ENCODE results near the gene MAST4.

DNA sequence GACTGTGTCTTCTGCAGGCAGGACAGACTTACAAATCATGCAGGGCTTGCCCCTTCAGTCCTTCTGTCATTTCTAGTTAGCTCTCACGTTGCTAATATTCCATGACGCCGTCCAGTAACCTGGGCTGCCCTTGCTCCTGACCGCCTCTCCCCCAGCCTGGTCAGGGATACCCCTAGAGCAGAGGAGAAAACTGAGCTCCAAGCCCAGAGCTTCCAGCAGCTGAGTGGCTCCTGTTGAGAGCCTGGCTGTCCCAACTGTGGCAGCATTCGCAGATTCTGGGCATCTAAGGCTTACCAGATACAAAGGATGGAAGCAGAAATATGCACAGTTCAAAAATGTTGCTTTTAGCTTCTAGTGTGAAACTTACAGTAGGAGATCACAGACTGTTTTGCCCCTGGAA is 415.2 kb downstream of the MAST4 start:
- TF ChIP-seq, protein P1, sequence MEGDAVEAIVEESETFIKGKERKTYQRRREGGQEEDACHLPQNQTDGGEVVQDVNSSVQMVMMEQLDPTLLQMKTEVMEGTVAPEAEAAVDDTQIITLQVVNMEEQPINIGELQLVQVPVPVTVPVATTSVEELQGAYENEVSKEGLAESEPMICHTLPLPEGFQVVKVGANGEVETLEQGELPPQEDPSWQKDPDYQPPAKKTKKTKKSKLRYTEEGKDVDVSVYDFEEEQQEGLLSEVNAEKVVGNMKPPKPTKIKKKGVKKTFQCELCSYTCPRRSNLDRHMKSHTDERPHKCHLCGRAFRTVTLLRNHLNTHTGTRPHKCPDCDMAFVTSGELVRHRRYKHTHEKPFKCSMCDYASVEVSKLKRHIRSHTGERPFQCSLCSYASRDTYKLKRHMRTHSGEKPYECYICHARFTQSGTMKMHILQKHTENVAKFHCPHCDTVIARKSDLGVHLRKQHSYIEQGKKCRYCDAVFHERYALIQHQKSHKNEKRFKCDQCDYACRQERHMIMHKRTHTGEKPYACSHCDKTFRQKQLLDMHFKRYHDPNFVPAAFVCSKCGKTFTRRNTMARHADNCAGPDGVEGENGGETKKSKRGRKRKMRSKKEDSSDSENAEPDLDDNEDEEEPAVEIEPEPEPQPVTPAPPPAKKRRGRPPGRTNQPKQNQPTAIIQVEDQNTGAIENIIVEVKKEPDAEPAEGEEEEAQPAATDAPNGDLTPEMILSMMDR (IDR thresholded peaks at IDR 0.05; ENCODE audit: low read depth, low read length, poor library complexity, severe bottlenecking): no peak
- TF ChIP-seq EZH2phosphoT487 (IDR thresholded peaks at IDR 0.05; ENCODE audit: borderline replicate concordance, low read length): no peak

Measured in DOHH2 (cell line).